Stimulated activated CD8-positive, alpha-beta memory T cell treated with anti-CD3 and anti-CD28 coated beads, Interleukin-2, amount 100 ng/mL, for 1 hour (primary cell): ENCODE results near the gene TET1.
"Not testable (repeated sequence)": the region's sequence is repeated elsewhere in the genome, so short reads cannot be mapped to it uniquely, and the experiment has no call there.

Experiments used
- DNase-seq, 2 donors: peaks; one replicate each; pipeline ENCODE4 v3.0.0-alpha.2; 2020; ENCODE audit warnings: low read depth in 2 of 2

TET1 gene

GRCh38 chr10:68564712-68565111, 4.6 kb downstream of the TET1 start:
- no peak for DNase-seq

DNA sequence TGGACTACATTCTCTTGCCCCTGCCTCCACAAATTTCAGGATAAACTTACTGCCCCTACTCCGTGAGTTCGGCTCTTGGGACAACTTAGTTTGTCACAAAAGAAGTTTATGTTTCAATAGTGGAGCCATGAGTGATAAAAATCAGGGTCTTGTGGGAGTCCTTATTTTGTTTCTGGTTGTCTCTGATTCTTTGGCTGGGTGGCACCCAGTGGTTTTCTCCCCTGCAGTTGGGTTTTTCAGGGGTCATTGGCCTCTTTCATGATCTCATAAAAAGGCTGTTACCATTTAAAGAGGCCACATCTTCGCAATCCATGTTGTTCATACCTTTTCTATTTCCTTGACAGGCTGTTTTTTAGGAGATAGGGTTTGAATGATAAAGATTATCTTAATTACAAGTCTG, 5.5 kb downstream of the TET1 start:
- no peak for DNase-seq

GRCh38 chr10:68566351-68566750, 6.2 kb downstream of the TET1 start:
- DNase-seq: no peak

GRCh38 chr10:68566955-68567354, 6.8 kb downstream of the TET1 start:
- DNase-seq: no peak

DNA sequence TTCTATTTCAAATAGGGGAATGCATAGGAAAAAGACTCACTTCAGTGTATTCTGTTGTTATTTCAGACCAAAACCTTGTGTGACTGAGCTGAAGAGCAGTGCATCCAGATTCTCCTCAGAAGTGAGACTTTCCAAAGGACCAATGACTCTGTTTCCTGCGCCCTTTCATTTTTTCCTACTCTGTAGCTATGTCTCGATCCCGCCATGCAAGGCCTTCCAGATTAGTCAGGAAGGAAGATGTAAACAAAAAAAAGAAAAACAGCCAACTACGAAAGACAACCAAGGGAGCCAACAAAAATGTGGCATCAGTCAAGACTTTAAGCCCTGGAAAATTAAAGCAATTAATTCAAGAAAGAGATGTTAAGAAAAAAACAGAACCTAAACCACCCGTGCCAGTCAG, 12.0 kb downstream of the TET1 start:
- no peak for DNase-seq

- no peak for DNase-seq
These were observed 13.9 kb downstream of the TET1 start for GRCh38 chr10:68574051-68574450.

DNA sequence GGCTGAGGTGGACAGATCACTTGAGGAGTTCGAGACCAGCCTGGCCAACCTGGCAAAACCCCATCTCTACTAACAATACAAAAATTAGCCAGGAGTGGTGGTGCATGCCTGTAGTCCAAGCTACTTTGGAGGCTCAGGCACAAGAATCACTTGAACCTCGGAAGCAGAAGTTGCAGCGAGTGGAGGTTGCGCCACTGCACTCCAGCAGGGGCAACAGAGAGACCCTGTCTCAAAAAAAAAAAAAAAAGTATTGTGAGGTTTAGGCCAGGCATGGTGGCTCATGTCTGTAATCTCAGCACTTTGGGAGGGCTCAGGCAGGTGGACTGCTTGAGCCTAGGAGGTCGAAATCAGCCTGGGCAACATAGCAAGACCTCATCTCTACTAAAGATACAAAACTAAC, 16.0 kb downstream of the TET1 start:
- no peak for DNase-seq

DNA sequence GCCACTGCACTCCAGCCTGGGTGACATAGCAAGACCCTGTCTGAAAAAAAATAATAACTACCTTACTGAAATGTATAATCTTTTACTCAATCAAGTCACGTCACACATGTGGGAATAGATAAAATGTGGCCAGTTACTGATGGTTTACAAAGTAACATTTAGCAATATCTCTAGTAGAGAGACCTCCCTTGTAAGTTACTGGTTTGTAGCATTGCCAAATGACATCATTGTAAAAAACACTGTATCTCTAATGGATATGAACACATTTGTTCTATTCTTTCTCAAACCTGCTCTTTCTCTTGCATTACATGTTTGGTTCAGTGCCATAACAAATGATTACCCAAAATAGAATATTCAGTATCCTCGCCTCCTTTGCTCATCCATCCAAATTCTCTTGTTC, 18.8 kb downstream of the TET1 start:
- no peak for DNase-seq

DNA sequence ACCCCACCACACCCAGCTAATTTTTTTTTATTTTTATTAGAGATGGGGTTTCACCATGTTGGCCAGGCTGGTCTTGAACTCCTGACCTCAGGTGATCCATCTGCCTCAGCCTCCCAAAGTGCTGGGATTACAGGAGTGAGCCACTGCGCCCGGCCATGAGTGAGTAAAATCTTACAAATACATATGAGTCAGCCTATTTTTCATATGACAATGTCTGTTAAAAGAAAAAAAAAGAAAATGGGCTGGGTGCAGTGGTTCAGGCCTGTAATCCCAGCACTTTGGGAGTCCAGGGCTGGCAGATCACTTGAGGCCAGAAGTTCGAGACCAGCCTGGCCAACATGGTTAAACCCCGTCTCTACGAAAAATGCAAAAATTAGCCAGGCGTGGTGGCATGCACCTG, 24.1 kb downstream of the TET1 start:
- not testable (repeated sequence) for DNase-seq

- no peak for DNase-seq
These were observed 26.6 kb downstream of the TET1 start for GRCh38 chr10:68586606-68587305.

GRCh38 chr10:68594405-68594804, 34.3 kb downstream of the TET1 start:
- DNase-seq: no peak

DNA sequence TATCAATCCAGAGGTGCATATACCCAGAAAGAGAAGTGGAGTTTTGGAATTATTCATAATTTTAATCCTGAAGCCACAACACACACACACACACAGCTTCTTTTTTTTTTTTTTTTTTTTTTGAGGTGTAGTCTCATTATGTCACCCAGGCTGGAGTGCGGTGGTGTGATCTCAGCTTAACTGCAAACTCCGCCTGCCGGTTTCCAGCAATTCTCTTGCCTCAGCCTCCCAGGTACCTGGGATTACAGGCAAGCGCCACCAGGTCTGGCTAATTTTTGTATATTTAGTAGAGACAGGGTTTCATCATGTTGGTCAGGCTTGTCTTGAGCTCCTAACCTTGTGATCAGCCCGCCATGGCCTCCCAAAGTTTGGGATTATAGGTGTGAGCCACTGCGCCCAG, 35.4 kb downstream of the TET1 start:
- DNase-seq: no peak

DNA sequence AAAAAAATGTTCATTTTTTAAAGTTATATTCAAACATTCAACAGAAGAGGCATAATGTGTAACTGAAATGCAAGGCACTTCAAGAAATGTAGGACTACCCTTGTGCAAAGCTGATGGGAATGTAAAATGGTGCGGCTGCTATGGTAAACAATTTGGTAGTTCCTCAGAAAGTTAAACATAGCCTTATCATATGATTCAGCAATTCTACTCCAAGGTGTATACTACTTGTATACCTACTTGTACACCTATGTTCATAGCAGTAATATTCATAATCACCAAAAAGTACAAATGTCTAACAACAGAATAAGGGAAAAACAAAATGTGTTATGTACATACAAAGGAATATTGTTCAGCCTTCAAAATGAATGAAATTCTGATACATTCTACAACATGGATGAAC, 37.3 kb downstream of the TET1 start:
- DNase-seq: no peak

DNA sequence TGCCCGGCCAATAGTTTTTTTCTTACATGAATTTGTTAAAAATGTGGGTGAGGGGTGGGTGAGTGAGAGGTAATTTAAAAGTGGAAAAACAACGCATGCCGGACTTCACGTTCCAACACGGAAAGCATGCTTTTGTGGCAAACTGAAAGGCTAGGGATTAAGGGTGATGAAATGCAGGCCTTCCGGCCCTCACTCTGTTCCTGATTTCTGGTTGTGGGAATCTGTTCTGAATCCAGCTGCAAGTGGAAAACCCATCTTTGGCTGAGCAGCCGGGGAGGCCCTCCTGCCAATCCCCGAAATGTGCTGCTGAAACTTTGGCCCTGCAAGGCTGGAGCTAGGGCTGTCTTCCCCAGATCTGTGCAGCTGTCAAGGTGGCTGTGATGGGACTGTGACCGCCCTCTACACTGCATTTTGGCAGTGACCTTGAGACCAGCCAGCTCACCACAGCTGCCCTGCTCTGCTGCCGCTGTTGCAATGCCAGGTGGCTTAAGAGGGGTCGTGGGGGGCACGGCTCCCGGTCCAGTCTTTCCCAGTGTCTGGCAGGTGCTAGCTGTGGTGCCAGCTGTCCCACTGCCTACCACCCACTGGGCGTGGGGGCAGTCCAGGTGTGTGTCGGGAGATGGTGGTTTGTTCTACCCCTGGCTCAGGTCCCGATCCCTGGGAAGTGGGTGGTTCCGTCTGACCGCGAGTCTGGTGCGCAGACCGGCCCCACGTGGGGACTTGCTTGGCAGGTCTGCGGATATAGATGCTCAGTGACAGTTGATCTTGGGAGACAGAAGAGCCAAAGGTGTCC, 39.0 kb downstream of the TET1 start:
- no peak for DNase-seq

DNA sequence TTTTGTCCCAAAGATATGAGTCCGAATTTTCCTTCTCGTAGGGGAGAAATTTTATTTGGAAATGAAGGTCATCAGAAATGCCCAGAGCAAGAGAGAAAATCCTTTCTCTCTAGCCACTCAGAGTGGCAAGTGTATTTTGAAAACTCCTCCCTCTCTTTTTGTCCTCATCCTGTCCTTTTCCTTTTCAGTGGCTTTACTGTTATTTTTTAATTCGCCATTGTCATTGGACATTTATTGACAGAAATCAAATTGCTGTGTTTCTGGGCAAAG, 39.6 kb downstream of the TET1 start:
- no peak for DNase-seq

DNA sequence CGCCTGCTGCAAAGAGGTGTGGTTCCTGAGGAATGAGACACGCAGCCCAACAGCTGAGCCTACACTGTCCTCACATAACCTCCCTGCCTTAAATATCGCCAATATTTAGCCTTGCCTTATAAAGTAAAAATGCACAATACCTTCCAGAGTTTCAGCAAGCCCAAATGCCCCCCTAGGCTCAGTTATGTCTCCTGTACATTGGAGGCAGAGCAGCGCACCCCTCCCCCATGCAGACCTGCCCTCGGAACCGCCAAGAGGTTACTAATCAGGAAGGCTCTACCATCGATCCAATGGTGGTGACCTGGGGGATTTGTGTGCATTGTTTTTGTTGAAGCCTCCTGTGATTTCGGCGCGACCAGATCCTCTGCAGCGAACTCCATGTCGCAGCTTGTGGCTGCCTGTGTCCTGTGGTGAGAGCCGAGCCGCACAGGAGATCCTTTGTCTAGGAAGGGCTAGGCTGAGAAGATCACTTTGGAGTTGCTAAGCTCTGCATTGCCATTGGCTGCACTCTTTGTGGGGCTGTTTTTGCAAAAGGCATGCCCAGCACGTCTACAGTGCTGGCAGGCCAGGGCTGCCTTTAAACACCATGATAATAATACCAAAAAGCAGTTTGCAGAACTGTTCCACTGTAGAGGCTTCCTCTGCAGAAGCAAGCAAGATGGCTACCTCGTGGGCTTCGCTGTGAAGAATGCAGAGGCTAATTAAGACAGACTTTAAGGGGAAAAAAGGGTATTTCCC, 40.1 kb downstream of the TET1 start:
- DNase-seq: peak; percentile 1 to 9

GRCh38 chr10:68601501-68602265, 41.5 kb downstream of the TET1 start:
- no peak for DNase-seq

GRCh38 chr10:68602434-68602833, 42.3 kb downstream of the TET1 start:
- DNase-seq: no peak

DNA sequence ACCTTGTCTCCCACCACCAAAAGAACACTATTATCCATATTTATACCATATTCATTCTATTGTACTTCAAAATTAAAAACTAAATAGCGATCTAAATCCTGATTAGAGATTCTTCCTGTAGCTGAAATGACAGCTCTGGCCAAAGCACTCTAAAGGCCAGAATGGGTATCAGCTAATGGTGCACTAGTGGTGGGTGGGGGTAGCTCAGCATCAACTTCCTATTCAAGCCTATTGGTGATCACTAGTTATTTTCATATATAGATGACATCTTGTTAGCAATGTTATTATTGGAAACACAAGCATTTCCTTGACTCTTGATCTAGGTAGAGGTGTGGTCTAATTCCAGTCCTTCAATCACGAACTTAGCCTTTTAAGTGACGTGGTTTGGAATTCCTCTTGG, 43.6 kb downstream of the TET1 start:
- DNase-seq: no peak

DNA sequence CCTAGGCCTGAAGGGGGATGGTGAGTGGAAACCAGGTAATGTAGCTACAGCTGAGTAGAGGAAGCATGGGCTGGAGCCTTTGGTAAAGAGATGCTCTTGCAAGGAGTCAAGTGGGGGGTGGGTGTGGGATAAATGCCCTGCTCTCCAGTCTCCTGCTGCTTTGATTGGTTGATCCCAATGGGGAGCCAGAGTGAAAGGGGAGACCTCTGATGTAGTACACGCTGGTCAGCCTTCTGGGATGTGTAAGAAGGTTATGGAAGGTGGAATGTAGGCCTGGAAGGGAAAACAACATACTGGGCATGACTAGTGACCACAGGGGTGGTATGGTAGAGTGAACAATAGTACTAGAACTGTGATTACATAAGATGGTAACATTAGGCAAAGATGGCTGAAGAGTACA, 44.3 kb downstream of the TET1 start:
- no peak for DNase-seq

DNA sequence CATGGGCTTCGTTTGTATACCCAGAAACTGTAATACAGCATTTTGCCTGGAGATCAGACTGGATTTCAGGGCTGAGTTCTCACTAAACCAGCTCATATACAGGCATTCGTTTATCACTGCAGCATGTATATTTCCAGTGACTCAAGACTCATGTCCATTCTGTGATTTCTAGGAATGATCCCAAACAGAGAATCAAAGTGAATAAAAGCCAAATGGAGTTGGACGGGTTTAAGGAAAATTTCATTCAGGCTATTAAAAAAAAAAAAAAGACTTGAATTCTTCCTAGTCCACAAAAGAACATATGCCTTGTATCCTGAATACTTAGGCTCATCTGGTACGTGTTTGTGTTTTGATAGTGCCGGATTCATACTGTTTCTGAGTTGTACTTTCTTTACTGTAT, 46.8 kb downstream of the TET1 start:
- no peak for DNase-seq

DNA sequence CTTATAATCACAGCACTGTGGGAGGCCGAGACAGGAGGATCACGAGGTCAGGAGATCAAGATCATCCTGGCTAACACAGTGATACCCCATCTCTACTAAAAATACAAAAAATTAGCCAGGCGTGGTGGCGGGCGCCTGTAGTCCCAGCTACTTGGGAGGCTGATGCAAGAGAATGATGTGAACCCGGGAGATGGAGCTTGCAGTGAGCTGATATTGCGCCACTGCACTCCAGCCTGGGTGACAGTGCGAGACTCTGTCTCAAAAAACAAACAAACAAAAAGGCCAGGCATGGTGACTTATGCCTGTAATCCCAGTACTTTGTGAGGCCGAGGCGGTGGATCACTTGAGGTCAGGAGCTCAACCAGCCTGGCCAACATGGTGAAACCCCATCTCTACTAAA, 49.9 kb downstream of the TET1 start:
- not testable (repeated sequence) for DNase-seq
